Subcutaneous adipose tissue (tissue), 4 donors: ENCODE measurements around the gene CCS. TPM values are rescaled to one million over a fixed set of nuclear protein-coding genes. Genes with fewer than 3 reads are reported as not detected.

Source experiments
- CTCF ChIP-seq: fragments of 450-650 bp; IDR thresholded peaks from one replicate; pipeline ENCODE4 v1.5.1; 2016; ENCODE audit warnings: low read depth, mild to moderate bottlenecking, control low read depth, antibody characterized with exemption, moderate library complexity
- total RNA-seq, 4 donors: library from RNA; depleted of rRNA; stranded (reverse); fragments of >200 nt; gene quantifications; one replicate each; pipeline ENCODE4 v1.1.0, GENCODE V29; 2016

CCS gene
- total RNA-seq, 4 donors from 2014 or later = 17.6 to 35.6 (median 24.0) TPM

- TF ChIP-seq CTCF = no peak
Measured at GRCh38 chr11:66626926-66627325, 33.9 kb downstream of the CCS start.

GRCh38 chr11:66628061-66628603, 35.1 kb downstream of the CCS start:
- no peak for TF ChIP-seq CTCF

- no peak for TF ChIP-seq CTCF
Measured at GRCh38 chr11:66629356-66629755, 36.4 kb downstream of the CCS start.

GRCh38 chr11:66631883-66632282, 38.9 kb downstream of the CCS start:
- no peak for TF ChIP-seq CTCF

GRCh38 chr11:66632952-66633351, 40.0 kb downstream of the CCS start:
- no peak for TF ChIP-seq CTCF

- TF ChIP-seq CTCF = no peak
Measured at GRCh38 chr11:66636411-66636810, 43.4 kb downstream of the CCS start.

GRCh38 chr11:66637557-66638176, 44.7 kb downstream of the CCS start:
- no peak for TF ChIP-seq CTCF
